MCF 10A (cell line): ENCODE results near the gene ARHGAP42. TPM values are rescaled to one million over a fixed set of nuclear protein-coding genes. Genes with fewer than 3 reads are reported as not detected.

ENCODE experiments used
- BruUV-seq: library from RNA; stranded (reverse); fragments of 400-500 nt; replicated peaks from 2 replicates; lab custom pipeline; 2021; lab: Mats Ljungman, UMichigan
- CTCF ChIA-PET: fragments of 300-600 bp; sonication (Branson Sonifier 250); formaldehyde crosslinking; extraction: SDS; loops from one replicate; lab custom pipeline; 2021; ENCODE audit warnings: antibody characterized with exemption, inconsistent platforms; lab: Yijun Ruan, JAX
- POLR2A ChIA-PET: fragments of 300-600, 350-650 bp; sonication (Branson Sonifier 250); formaldehyde crosslinking; extraction: SDS; loops from one replicate; lab custom pipeline; 2020; ENCODE audit warnings: antibody characterized with exemption, inconsistent platforms; lab: Yijun Ruan, JAX
- DNase-seq: peaks from one replicate; pipeline ENCODE4 v3.0.0-alpha.2; 2018; ENCODE audit not compliant: unreplicated experiment
- H3K27ac Mint-ChIP-seq: one replicate; pipeline ENCODE4 v1.8.0; 2022; ENCODE audit warnings: mild to moderate bottlenecking, low read depth, mixed read lengths; ENCODE audit not compliant: unreplicated experiment
- H3K27me3 Mint-ChIP-seq: one replicate; pipeline ENCODE4 v1.8.0; 2022; ENCODE audit warnings: mixed read lengths; ENCODE audit not compliant: insufficient read depth, unreplicated experiment
- H3K36me3 Mint-ChIP-seq: one replicate; pipeline ENCODE4 v1.8.0; 2022; ENCODE audit warnings: mild to moderate bottlenecking, moderate library complexity, mixed read lengths; ENCODE audit not compliant: insufficient read depth, unreplicated experiment
- H3K4me1 Mint-ChIP-seq: one replicate; pipeline ENCODE4 v1.8.0; 2022; ENCODE audit warnings: mixed read lengths; ENCODE audit not compliant: insufficient read depth, unreplicated experiment
- H3K4me3 Mint-ChIP-seq: one replicate; pipeline ENCODE4 v1.8.0; 2022; ENCODE audit warnings: mild to moderate bottlenecking, moderate library complexity, mixed read lengths; ENCODE audit not compliant: unreplicated experiment
- H3K9me3 Mint-ChIP-seq: one replicate; pipeline ENCODE4 v1.8.0; 2022; ENCODE audit warnings: mixed read lengths; ENCODE audit not compliant: unreplicated experiment
- intact Hi-C: fragments of 100-400 bp; cut with micrococcal nuclease; formaldehyde crosslinking; loops from 2 replicates; pipeline ENCODE4 v1.14.1; 2022
- total RNA-seq: library from RNA; stranded (reverse); gene quantifications from 2 replicates; pipeline ENCODE4 v1.2.3, GENCODE V29; 2022
- TF ChIP-seq, protein P1 (sequence below): fragments of 200-600 bp; IDR thresholded peaks from one replicate; pipeline ENCODE4 v1.8.0; 2022; ENCODE audit warnings: antibody characterized with exemption, mild to moderate bottlenecking; ENCODE audit not compliant: unreplicated experiment

ARHGAP42 gene
- total RNA-seq, 1 experiment from 2014 or later: 2.5 TPM

DNA sequence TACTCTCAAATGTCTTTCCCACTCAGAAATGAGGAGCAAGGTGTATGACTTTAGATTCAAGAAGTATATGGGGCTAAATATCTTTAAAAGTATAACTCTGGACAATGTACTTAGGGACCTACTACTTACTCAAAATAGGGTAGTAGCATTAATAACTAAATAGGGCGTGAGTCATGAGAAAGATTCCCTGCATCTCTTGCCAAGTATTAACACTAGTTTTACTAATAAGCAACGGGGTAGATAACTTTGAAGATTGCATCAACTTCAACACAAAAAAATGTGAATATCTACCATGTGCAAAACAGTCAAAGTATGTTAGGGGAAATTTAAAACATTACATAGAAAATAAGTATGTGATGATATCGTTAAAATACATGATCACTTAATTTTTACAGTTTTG lies 342.9 kb downstream of the ARHGAP42 start:
- Mint-ChIP-seq H3K27ac (no peak overlapping the region), H3K4me1 (no peaks in the 10 kb centered on the region), H3K4me3 (no peak overlapping the region), H3K36me3 (no peaks in the 10 kb centered on the region), H3K27me3 (no peaks in the 10 kb centered on the region), H3K9me3 (no peaks in the 10 kb centered on the region)
- TF ChIP-seq, protein P1, sequence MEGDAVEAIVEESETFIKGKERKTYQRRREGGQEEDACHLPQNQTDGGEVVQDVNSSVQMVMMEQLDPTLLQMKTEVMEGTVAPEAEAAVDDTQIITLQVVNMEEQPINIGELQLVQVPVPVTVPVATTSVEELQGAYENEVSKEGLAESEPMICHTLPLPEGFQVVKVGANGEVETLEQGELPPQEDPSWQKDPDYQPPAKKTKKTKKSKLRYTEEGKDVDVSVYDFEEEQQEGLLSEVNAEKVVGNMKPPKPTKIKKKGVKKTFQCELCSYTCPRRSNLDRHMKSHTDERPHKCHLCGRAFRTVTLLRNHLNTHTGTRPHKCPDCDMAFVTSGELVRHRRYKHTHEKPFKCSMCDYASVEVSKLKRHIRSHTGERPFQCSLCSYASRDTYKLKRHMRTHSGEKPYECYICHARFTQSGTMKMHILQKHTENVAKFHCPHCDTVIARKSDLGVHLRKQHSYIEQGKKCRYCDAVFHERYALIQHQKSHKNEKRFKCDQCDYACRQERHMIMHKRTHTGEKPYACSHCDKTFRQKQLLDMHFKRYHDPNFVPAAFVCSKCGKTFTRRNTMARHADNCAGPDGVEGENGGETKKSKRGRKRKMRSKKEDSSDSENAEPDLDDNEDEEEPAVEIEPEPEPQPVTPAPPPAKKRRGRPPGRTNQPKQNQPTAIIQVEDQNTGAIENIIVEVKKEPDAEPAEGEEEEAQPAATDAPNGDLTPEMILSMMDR: no peak
- ChIA-PET POLR2A (no interaction called here), CTCF (no interaction called here)
- no peak for DNase-seq
- intact Hi-C loops: no loop called here
- no TSS peak for BruUV-seq

DNA sequence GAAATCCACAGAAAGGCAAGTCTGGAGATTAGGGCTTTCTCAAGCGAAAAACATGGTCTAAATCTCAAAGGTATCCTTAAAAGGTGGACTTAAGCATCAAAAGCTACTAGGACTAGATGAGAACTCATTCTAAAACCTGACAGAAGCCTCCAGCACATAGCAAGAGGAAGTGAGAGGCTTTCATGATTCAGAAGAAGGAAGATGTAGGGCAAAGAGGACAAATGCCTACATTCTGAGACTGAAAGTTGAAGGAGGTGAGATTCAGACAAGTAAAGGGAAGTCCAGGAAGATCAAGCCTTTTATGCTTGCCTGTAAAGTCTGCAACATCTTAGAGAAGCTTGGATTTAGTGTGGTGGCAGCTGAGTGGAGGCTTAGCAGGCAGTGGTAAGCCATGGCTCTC lies 343.6 kb downstream of the ARHGAP42 start:
- BruUV-seq: no TSS peak

DNA sequence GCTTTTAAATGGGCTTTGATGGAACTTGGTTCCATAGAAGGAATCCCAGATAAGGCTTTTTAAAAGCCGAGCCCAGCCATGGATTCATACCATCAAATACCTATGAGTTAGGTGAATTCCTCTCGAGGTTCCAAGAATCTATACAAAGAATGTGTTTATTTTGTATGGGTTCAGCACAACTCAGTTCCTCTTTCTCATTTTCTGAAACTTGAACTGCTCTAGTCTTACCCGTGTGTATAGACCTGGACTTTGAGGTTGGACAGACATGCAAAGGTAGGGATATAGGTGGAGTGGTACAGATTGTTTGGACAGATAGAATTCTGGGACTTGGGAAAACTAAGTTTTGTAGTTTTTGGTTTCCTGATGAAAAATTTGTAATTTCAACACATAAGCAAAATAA lies 344.6 kb downstream of the ARHGAP42 start:
- DNase-seq: no peak
- Mint-ChIP-seq H3K27me3 (no peaks in the 10 kb centered on the region), H3K4me1 (no peaks in the 10 kb centered on the region), H3K4me3 (no peak overlapping the region), H3K9me3 (no peaks in the 10 kb centered on the region), H3K36me3 (no peaks in the 10 kb centered on the region), H3K27ac (no peak overlapping the region)
- intact Hi-C loops: no loop called here
- no TSS peak for BruUV-seq
- ChIA-PET POLR2A (no interaction called here), CTCF (no interaction called here)
- TF ChIP-seq, protein P1: no peak

More for the DNA sequence above, 343.6 kb downstream of the ARHGAP42 start:
- TF ChIP-seq, protein P1: no peak
- Mint-ChIP-seq H3K36me3 (no peaks in the 10 kb centered on the region), H3K27me3 (no peaks in the 10 kb centered on the region), H3K27ac (no peak overlapping the region), H3K9me3 (no peaks in the 10 kb centered on the region), H3K4me3 (no peak overlapping the region), H3K4me1 (no peaks in the 10 kb centered on the region)
- POLR2A ChIA-PET: no interaction called here
- CTCF ChIA-PET: interaction anchor here (0.6 to 0.8 kb wide), 2 partner anchors 51 to 128 kb away, joined by 3 to 4 read pairs; no protein-coding TSS in a partner anchor
- no peak for DNase-seq
- intact Hi-C loops: no loop called here

DNA sequence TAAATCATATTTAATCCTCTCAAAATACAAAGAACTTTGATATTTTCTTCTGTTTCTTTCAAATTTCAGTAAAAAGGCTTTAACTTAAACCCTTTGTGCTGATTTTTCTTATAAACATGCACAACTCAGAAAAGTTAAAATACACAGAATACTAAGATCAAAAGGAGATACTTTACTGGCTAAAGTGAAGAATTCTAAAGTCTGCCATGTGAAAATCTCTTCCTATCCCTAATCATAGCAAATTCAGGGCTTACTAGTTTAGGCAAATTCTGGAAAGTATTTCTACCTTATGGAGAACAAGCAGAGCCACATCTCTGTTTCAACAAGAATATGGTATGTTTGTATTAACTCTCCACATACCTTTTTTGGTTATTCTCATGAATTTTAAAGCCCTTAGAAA lies 345.9 kb downstream of the ARHGAP42 start:
- BruUV-seq: no TSS peak
- no peaks in the 10 kb centered on the region for H3K27me3 Mint-ChIP-seq
- TF ChIP-seq, protein P1: no peak
- H3K9me3 Mint-ChIP-seq: no peaks in the 10 kb centered on the region
- POLR2A ChIA-PET: no interaction called here
- no peak overlapping the region for H3K4me3 Mint-ChIP-seq
- CTCF ChIA-PET: no interaction called here
- intact Hi-C loops: no loop called here
- no peaks in the 10 kb centered on the region for H3K4me1 Mint-ChIP-seq
- DNase-seq: no peak
- H3K36me3 Mint-ChIP-seq: no peaks in the 10 kb centered on the region
- no peak overlapping the region for H3K27ac Mint-ChIP-seq
